LoVo (cell line): ENCODE data around the gene DDX54.
"Not testable (repeated sequence)": the region's sequence is repeated elsewhere in the genome, so short reads cannot be mapped to it uniquely, and the experiment has no call there.

ENCODE experiments used
- DNase-seq: peaks from one replicate; pipeline ENCODE4 v3.0.0-alpha.2; 2016; ENCODE audit warnings: low spot score

The DDX54 gene

DNA sequence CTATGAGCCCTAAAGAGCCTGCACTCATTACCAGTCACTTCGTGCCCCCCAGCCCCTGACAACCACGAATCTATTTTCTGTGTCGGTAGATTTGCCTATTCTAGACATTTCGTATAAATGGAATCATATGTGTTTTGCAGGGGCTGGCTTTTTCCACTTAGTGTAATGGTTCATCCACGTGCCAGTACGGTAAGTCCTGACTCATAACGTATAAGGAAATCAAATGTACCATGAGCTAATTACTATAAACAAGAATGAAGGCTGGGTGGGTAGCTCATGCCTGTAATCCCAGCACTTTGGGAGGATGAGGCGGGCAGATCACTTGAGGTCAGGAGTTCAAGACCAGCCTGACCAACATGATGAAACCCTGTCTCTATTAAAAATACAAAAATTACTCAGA lies 67.6 kb downstream of the DDX54 start:
- DNase-seq = not testable (repeated sequence)

DNA sequence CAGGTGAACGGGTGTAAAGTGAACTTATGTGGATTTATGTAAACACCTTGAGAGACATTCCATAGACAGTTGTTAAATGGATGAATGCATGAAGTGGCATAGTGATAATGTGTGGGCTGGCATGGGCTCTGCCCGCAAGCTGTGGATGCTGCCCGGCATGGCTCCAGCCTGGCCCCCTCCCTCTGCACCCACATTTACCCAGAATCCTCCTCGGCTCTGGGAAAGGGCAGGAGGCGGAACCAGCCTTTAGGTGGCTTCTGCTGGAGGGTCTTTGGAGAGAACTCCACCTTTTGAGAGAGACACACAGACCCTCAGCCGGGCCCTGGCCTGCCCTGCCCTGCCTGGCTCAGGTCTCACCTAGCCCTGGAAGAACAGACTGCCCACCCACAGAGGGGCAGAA lies 68.4 kb downstream of the DDX54 start:
- DNase-seq = no peak

DNA sequence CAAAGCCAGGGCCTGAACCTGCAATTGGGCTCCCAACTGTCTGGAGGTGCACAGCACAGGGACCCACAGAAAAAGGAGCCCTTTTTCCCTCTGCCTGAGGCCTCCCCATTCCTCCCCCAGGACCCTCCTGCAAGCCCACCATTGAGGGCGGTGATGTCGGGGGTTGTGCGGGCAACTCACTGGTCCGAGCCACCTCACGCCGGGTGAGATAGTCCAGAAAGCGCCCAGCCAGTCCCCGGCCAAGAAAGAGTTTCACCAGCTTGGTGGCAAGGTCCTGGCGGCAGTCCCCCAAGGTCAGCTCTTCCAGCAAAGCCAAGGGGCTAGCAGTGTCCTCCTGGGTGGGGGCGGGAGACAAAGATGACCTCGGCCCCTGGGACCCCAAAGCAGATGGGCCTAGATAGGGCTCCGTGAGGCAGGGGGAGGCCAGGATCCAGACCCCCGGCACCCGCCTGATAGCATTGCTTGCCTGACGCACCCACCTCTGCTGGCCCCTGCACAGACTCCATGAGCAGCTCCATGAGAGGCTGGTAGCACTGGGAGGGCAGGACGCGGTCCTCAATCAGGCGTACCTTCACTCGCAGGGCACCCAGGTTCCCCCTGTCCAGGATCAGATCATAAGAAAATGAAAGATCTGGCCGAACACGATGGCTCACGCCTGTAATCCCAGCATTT lies 69.7 kb downstream of the DDX54 start:
- no peak for DNase-seq

- no peak for DNase-seq
These were observed 70.7 kb downstream of the DDX54 start for GRCh38 chr12:113114447-113115178.

DNA sequence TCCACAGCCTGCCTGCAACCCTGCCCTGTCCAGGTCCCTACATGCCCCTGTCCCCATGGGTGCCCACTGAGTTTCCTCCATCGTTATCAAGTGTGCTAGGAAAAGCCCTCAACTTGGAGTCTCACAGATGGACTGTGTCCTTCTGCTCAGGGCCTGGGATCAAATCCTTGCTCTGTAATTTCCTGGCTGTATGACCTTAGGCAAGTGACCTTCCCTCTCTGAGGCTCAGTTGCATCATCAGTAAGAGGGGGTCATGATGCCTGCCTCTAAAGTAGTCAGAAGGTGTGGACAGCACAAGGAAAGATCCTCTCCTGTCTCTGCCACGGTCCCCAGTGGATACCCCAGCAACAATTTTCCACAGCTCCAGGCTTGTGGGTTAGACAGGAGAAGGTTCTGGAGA lies 71.9 kb downstream of the DDX54 start:
- no peak for DNase-seq

GRCh38 chr12:113112043-113112899 lies 73.0 kb downstream of the DDX54 start:
- DNase-seq = no peak

GRCh38 chr12:113111247-113111646 lies 74.0 kb downstream of the DDX54 start:
- no peak for DNase-seq

DNA sequence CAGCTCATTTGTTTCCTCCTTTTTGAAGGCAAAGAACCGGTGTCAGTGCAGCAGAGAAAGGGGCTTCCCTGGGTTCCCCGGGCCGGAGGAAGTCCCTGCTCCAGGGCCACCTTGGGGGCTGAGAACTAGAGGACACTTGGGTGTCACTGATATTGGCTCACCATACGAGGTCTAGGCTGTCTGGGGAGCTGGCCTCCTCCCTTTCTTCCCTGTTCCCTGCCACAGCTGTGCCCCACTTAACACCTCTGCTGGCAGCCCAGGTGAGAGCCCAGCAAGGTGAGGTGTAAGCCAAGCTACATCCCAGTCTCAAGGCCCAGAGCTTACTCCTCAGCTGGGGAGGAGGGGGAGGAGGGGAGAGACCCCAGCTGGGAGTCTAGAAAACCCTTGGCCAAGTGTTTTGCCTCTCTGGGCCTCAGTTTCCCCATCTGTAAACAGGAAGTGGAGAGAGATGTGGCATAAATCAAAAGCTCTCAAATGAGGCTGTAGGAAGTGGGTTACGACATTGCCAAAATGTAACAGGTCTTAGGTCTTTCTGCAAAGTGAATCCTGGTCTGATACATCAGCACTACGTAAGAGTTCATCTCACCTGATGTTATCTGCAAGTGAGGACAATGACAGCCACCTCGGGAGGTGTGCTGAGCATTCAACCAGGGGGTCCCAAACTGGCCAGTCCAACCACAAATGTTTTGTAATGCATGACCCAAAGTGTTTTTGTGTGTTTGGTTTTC lies 75.2 kb downstream of the DDX54 start:
- no peak for DNase-seq

GRCh38 chr12:113109360-113109759 lies 75.9 kb downstream of the DDX54 start:
- DNase-seq = no peak

DNA sequence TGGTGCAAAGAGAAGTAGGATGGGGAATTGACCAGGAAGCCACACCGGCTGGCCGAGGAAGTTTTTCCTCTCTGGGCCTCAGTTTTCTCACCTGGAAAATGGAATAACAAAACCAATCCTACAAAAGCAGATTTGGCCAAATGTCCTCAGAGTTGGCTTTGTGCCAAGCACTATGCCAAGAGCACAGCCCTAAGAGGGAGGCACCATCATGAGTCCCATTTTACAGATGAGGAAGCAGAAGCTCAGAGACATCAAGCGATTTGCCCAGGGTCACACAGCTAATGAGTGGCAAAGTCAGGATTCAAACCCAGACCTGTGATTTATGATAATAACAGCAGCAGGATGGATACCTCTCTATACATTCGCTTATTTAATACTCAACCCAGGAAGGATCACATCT lies 77.0 kb downstream of the DDX54 start:
- DNase-seq = no peak
